Spinal cord (tissue), 10 donors: Measurements from ENCODE around the gene TRPC4. TPM values are rescaled to one million over a fixed set of nuclear protein-coding genes. Genes with fewer than 3 reads are reported as not detected.
"Not testable (repeated sequence)": the region's sequence is repeated elsewhere in the genome, so short reads cannot be mapped to it uniquely, and the experiment has no call there.

Experiments
- DNase-seq, 6 donors: peaks; one replicate each; pipeline versions ENCODE4 v3.0.0 to v3.0.0-alpha.2; 2013 to 2015; ENCODE audit warnings: low spot score in 6 of 6, low read depth in 4 of 6
- H3K27ac ChIP-seq: one replicate; pipeline ENCODE4 v1.5.1; 2013; ENCODE audit warnings: low read depth, low read length, control low read depth
- H3K27me3 ChIP-seq: one replicate; pipeline ENCODE4 v1.6.1; 2013; ENCODE audit warnings: low read length; ENCODE audit not compliant: control insufficient read depth, insufficient read depth
- H3K36me3 ChIP-seq: one replicate; pipeline ENCODE4 v1.6.1; 2013; ENCODE audit warnings: low read length; ENCODE audit not compliant: control insufficient read depth, insufficient read depth
- H3K4me1 ChIP-seq: one replicate; pipeline ENCODE4 v1.6.1; 2013; ENCODE audit warnings: low read length; ENCODE audit not compliant: control insufficient read depth, insufficient read depth
- H3K4me3 ChIP-seq: one replicate; pipeline ENCODE4 v1.5.1; 2013; ENCODE audit warnings: low read depth, low read length, control low read depth
- H3K9me3 ChIP-seq: one replicate; pipeline ENCODE4 v1.6.1; 2013; ENCODE audit warnings: low read length; ENCODE audit not compliant: control insufficient read depth, insufficient read depth
- WGBS: methylation state at CpG from one replicate; pipeline ENCODE4 v1.1.5; 2013; ENCODE audit warnings: missing lambda C conversion rate; ENCODE audit not compliant: insufficient coverage; 5-methylcytosine and 5-hydroxymethylcytosine counted together
- polyA plus RNA-seq, 2 donors: library from polyadenylated mRNA; unstranded; fragments of 120-200 nt; gene quantifications; one replicate each; pipeline ENCODE4 v1.2.1, GENCODE V29; 2013; ENCODE audit not compliant: insufficient read length in 2 of 2
- total RNA-seq, 2 donors: library from RNA; depleted of rRNA in 1 of 2; stranded (reverse); fragments of 120-200 nt in 1 of 2; fragments of >200 nt in 1 of 2; gene quantifications; one replicate each; pipeline versions ENCODE4 v1.2.3 to v1.2.4, GENCODE V29; 2013 to 2014
- donor health status: healthy.

The TRPC4 gene
- total and polyA plus RNA-seq, 4 donors, result 3.9 to 10.6 (median 5.1) TPM

DNA sequence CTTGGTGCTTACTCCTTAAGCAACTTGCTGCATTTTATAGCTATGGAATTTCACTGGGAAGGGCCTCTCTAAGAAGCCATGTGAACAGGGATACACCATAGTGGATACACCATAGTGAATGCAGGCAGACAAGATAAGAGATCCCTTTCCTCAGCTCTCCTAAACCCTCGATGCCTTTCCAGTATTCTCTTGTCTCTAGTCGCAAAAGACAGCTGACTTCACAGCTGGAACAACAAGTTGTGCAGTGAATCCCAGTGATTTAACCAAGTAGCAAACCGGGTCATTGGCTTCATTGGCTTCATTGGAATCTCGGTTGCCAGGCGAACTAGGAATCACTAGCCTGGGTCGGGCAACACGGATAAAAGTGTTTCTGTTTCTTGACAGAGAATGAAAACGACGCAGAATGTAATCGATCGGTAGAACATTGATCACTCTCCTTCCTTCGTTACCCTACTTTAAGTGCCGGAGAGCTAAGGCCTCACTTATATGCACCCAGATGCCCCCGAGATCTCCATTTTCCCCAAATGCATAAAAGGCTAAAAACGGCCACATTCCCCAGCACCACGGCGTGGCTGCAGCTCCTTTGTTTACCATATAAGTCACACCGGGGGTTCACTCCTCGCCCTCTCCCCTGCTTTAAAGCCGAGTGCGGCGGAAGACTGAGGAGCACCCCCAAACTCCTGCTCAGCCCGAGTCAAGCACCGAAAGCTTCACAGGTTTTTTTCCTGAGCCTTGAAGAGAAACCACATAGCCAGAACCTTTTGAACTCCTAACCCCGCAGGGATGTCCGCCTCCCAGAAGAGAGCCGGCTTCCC lies 674 bp downstream of the TRPC4 start:
- Histone ChIP-seq H3K9me3 (no peaks in the 10 kb centered on the region), H3K4me1 (peaks cover 15% of the 10 kb centered on the region), H3K4me3 (peak overlapping the region; percentile 71), H3K27me3 (peaks cover 14% of the 10 kb centered on the region), H3K36me3 (no peaks in the 10 kb centered on the region), H3K27ac (peak overlapping the region; percentile 61)
- DNase-seq, result peak; percentile 26 to 80 (median 38)
- WGBS, result 1% methylated on average over 24 of the region's 27 CpGs

DNA sequence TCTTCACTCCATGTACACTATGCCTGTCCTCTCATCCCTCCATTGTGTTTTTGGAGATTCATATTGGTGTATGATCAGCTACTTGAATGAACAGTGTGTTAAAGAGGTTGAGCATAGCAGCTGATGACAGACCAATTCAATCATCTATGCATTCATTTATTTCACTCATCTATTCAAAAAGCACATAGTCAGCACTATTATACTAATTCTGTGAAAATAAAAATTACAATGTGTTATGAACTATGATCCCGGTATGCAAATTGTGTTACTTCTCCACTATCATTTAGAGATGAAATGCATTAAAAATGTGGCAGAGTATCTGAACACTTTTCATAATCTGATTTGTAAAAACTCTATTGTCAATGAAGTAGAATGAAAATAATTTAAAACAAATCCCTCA lies 5.9 kb downstream of the TRPC4 start:
- Histone ChIP-seq H3K4me1 (no peaks in the 10 kb centered on the region), H3K27ac (no peak overlapping the region), H3K4me3 (no peak overlapping the region), H3K27me3 (no peaks in the 10 kb centered on the region), H3K9me3 (no peaks in the 10 kb centered on the region), H3K36me3 (no peaks in the 10 kb centered on the region)
- WGBS, result no CpG with 5 or more reads among the region's 1 CpG
- no peak for DNase-seq

DNA sequence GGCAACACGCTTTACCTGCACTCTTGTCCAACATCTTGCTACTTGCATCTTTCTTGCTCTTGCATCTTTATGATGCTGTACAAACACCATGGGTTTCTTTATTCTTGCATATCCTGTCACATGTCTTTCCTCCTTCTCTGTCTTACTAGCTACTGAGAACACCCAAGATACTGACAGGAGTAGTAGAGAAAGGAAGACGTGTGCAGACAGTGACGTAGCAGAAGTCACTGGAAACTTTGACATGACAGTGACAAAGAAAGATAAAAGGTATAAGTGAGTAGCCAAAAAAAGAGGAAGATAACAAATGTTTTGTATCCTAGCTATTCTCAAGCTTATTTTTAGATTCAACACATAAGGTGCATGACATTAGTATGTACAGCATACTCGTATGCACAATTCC lies 34.2 kb downstream of the TRPC4 start:
- Histone ChIP-seq H3K27ac (no peak overlapping the region), H3K9me3 (no peaks in the 10 kb centered on the region), H3K4me3 (no peak overlapping the region), H3K4me1 (no peaks in the 10 kb centered on the region), H3K36me3 (no peaks in the 10 kb centered on the region), H3K27me3 (no peaks in the 10 kb centered on the region)
- WGBS, result 100% methylated on average over 1 of the region's 4 CpGs
- no peak for DNase-seq

DNA sequence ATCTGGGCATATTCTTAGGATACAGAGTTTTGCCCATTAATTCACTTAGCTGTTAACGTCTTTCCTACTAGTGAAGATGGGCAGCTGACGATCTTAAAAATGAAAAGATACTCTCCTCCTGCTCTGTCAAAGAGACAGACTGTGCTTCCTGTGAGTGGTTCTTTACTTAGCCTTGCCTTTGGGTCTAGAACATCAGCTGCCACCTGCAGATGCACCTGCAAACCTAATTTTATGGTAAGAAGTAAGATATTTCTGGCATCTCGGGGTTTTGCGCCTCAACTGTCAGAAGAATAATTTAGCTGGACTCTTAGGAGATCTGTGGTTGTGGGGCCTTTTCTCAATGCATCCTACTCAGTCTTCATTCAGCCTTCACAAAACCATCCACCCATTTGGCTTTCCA lies 36.2 kb downstream of the TRPC4 start:
- H3K4me1 ChIP-seq, result no peaks in the 10 kb centered on the region
- no CpG with 5 or more reads among the region's 4 CpGs for WGBS
- no peak for DNase-seq
- no peaks in the 10 kb centered on the region for H3K9me3 ChIP-seq
- H3K36me3 ChIP-seq, result no peaks in the 10 kb centered on the region
- no peak overlapping the region for H3K27ac ChIP-seq
- H3K27me3 ChIP-seq, result no peaks in the 10 kb centered on the region
- no peak overlapping the region for H3K4me3 ChIP-seq

GRCh38 chr13:37816276-37816675 lies 53.3 kb downstream of the TRPC4 start:
- no peak for DNase-seq
- Histone ChIP-seq H3K9me3 (peaks cover 14% of the 10 kb centered on the region), H3K27ac (no peak overlapping the region), H3K36me3 (no peaks in the 10 kb centered on the region), H3K27me3 (no peaks in the 10 kb centered on the region), H3K4me3 (no peak overlapping the region), H3K4me1 (no peaks in the 10 kb centered on the region)
- 80% methylated on average over 1 of the region's 1 CpG for WGBS

- H3K27ac ChIP-seq, result no peak overlapping the region
- no CpG with 5 or more reads among the region's 2 CpGs for whole genome bisulfite sequencing
- H3K36me3 ChIP-seq, result no peaks in the 10 kb centered on the region
- DNase-seq, result no peak
- no peaks in the 10 kb centered on the region for H3K27me3 ChIP-seq
- no peaks in the 10 kb centered on the region for H3K4me1 ChIP-seq
- no peak overlapping the region for H3K4me3 ChIP-seq
- peaks cover 7% of the 10 kb centered on the region for H3K9me3 ChIP-seq
These were observed 58.1 kb downstream of the TRPC4 start for GRCh38 chr13:37811441-37811840.

DNA sequence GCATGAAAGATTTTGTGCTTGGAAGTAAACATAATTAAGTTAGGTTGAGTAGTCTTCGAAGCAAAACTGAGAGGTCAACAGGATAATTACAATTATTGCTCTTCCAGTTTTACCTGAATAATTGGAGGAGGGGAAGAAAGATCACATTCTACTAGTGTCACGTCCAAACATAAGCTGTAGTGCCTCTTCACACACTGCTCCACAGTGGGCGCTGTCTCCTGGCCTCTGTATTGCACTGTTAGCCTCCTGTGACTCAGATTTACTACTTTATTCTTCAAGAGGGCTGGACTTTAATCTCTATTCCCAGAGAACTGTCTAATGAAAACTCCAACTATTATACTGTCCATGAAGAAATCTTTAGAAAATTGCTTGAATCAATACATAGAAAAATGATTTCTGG lies 62.9 kb downstream of the TRPC4 start:
- H3K27me3 ChIP-seq, result no peaks in the 10 kb centered on the region
- no peak for DNase-seq
- no peaks in the 10 kb centered on the region for H3K4me1 ChIP-seq
- no peaks in the 10 kb centered on the region for H3K9me3 ChIP-seq
- no peak overlapping the region for H3K4me3 ChIP-seq
- no peaks in the 10 kb centered on the region for H3K36me3 ChIP-seq
- H3K27ac ChIP-seq, result no peak overlapping the region
- 86% methylated on average over 1 of the region's 3 CpGs for WGBS

- no peaks in the 10 kb centered on the region for H3K27me3 ChIP-seq
- H3K9me3 ChIP-seq, result no peaks in the 10 kb centered on the region
- H3K4me1 ChIP-seq, result no peaks in the 10 kb centered on the region
- no peak overlapping the region for H3K27ac ChIP-seq
- H3K36me3 ChIP-seq, result no peaks in the 10 kb centered on the region
- WGBS, result no CpG with 5 or more reads among the region's 3 CpGs
- no peak for DNase-seq
- H3K4me3 ChIP-seq, result no peak overlapping the region
These were observed 71.9 kb downstream of the TRPC4 start for GRCh38 chr13:37797631-37798030.

DNA sequence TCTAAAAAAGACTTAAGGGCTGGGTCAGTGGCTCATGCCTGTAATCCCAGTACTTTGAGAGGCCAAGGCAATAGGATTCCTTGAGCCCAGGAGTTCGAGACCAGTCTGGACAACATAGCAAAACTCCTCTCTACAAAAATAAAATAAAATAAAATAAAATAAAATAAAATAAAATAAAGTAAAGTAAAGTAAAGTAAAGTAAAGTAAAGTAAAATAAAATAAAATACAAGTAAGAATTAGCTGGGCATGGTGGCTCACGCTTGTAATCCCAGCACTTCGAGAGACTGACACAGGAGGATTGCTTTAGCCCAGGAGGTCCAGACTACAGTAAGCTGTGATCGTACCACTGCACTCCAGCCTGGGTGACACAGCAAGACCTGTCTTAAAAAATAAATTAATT lies 72.8 kb downstream of the TRPC4 start:
- WGBS, result 100% methylated on average over 2 of the region's 4 CpGs
- not testable (repeated sequence) for DNase-seq

GRCh38 chr13:37795326-37795725 lies 74.2 kb downstream of the TRPC4 start:
- DNase-seq, result no peak
- H3K27me3 ChIP-seq, result no peaks in the 10 kb centered on the region
- H3K4me1 ChIP-seq, result no peaks in the 10 kb centered on the region
- H3K36me3 ChIP-seq, result no peaks in the 10 kb centered on the region
- H3K9me3 ChIP-seq, result no peaks in the 10 kb centered on the region
- H3K4me3 ChIP-seq, result no peak overlapping the region
- H3K27ac ChIP-seq, result no peak overlapping the region

More for the DNA sequence above, 72.8 kb downstream of the TRPC4 start:
- not testable (repeated sequence) for H3K27ac ChIP-seq, H3K4me1 ChIP-seq, H3K4me3 ChIP-seq, H3K36me3 ChIP-seq, H3K27me3 ChIP-seq, H3K9me3 ChIP-seq
